HG03135 (cell line): Measurements from ENCODE around the gene HILPDA.

Experiments
- ATAC-seq: cut with Tn5 transposase; IDR thresholded peaks from one replicate; pipeline ENCODE4 v1.9.1; 2021; ENCODE audit warnings: mild to moderate bottlenecking, moderate library complexity; ENCODE audit not compliant: unreplicated experiment

The HILPDA gene

GRCh38 chr7:128455543-128456254 lies at the start of gene HILPDA:
Gene HILPDA (plus strand): TSS chr7:128455878. CDS start chr7:128457269, 1,391 bp downstream.
- peak; percentile 76 for ATAC-seq

GRCh38 chr7:128406314-128407232 lies 49.1 kb upstream of the HILPDA start:
- ATAC-seq: no peak

- ATAC-seq: no peak
Measured at GRCh38 chr7:128407233-128407589, 48.5 kb upstream of the HILPDA start.

- no peak for ATAC-seq
Measured at GRCh38 chr7:128407751-128408708, 47.6 kb upstream of the HILPDA start.

GRCh38 chr7:128408709-128409595 lies 46.7 kb upstream of the HILPDA start:
- no peak for ATAC-seq

GRCh38 chr7:128409596-128410450 lies 45.9 kb upstream of the HILPDA start, which contains the start of gene IMPDH1:
Gene IMPDH1 (minus strand): TSS chr7:128409982. CDS start chr7:128409901, 81 bp downstream.
- ATAC-seq: peak; percentile 72

- ATAC-seq: no peak
Measured at GRCh38 chr7:128410451-128410753, 45.3 kb upstream of the HILPDA start.

- no peak for ATAC-seq
Measured at GRCh38 chr7:128415217-128415785, 40.4 kb upstream of the HILPDA start.

GRCh38 chr7:128417071-128417470 lies 38.6 kb upstream of the HILPDA start:
- no peak for ATAC-seq

- ATAC-seq: no peak
Measured at GRCh38 chr7:128419257-128419656, 36.4 kb upstream of the HILPDA start.

- ATAC-seq: no peak
Measured at GRCh38 chr7:128420773-128421172, 34.9 kb upstream of the HILPDA start.

GRCh38 chr7:128421384-128421783 lies 34.3 kb upstream of the HILPDA start:
- ATAC-seq: no peak

GRCh38 chr7:128422037-128422436 lies 33.6 kb upstream of the HILPDA start:
- ATAC-seq: no peak

- no peak for ATAC-seq
Measured at GRCh38 chr7:128422842-128423241, 32.8 kb upstream of the HILPDA start.

- ATAC-seq: no peak
Measured at GRCh38 chr7:128424686-128425275, 30.9 kb upstream of the HILPDA start.

- ATAC-seq: no peak
Measured at GRCh38 chr7:128425850-128426249, 29.8 kb upstream of the HILPDA start.

- no peak for ATAC-seq
Measured at GRCh38 chr7:128427289-128427891, 28.3 kb upstream of the HILPDA start.

GRCh38 chr7:128430207-128430606 lies 25.5 kb upstream of the HILPDA start:
- no peak for ATAC-seq
